Stimulated activated naive CD8-positive, alpha-beta T cell treated with anti-CD3 and anti-CD28 coated beads, Interleukin-15, Interleukin-2, amounts not matched to agents 100 ng/mL and 50 ng/mL, for 24 hours (primary cell): Measurements from ENCODE around the gene SHISA4.

ENCODE experiments used
- H3K27ac Mint-ChIP-seq: one replicate; pipeline ENCODE4 v1.8.0; 2021; ENCODE audit warnings: mild to moderate bottlenecking, mixed read lengths
- H3K27me3 Mint-ChIP-seq: one replicate; pipeline ENCODE4 v1.8.0; 2021; ENCODE audit warnings: mixed read lengths
- H3K36me3 Mint-ChIP-seq: one replicate; pipeline ENCODE4 v1.8.0; 2021; ENCODE audit warnings: low read depth, mixed read lengths
- H3K4me1 Mint-ChIP-seq: one replicate; pipeline ENCODE4 v1.8.0; 2021; ENCODE audit warnings: low read depth, mixed read lengths
- H3K4me3 Mint-ChIP-seq: one replicate; pipeline ENCODE4 v1.8.0; 2021; ENCODE audit warnings: mild to moderate bottlenecking, mixed read lengths
- H3K9me3 Mint-ChIP-seq: one replicate; pipeline ENCODE4 v1.8.0; 2021; ENCODE audit warnings: mixed read lengths

The SHISA4 gene

GRCh38 chr1:201861448-201861847 is 27.2 kb upstream of the SHISA4 start:
- no peak overlapping the region for H3K4me3 Mint-ChIP-seq
- H3K9me3 Mint-ChIP-seq = no peaks in the 10 kb centered on the region
- H3K27ac Mint-ChIP-seq = no peak overlapping the region
- no peaks in the 10 kb centered on the region for H3K27me3 Mint-ChIP-seq
- no peaks in the 10 kb centered on the region for H3K4me1 Mint-ChIP-seq
- H3K36me3 Mint-ChIP-seq = peaks cover 68% of the 10 kb centered on the region

GRCh38 chr1:201870397-201870796 is 18.3 kb upstream of the SHISA4 start:
- Mint-ChIP-seq H3K4me3 (no peak overlapping the region), H3K27ac (no peak overlapping the region), H3K4me1 (no peaks in the 10 kb centered on the region), H3K9me3 (no peaks in the 10 kb centered on the region), H3K36me3 (peaks cover 80% of the 10 kb centered on the region), H3K27me3 (no peaks in the 10 kb centered on the region)

GRCh38 chr1:201874672-201875071 is 14.0 kb upstream of the SHISA4 start:
- Mint-ChIP-seq H3K27ac (no peak overlapping the region), H3K4me3 (no peak overlapping the region), H3K27me3 (no peaks in the 10 kb centered on the region), H3K4me1 (no peaks in the 10 kb centered on the region), H3K9me3 (no peaks in the 10 kb centered on the region), H3K36me3 (peaks cover 77% of the 10 kb centered on the region)

GRCh38 chr1:201876148-201876818 is 12.4 kb upstream of the SHISA4 start:
- no peaks in the 10 kb centered on the region for H3K27me3 Mint-ChIP-seq
- H3K4me1 Mint-ChIP-seq = no peaks in the 10 kb centered on the region
- H3K9me3 Mint-ChIP-seq = no peaks in the 10 kb centered on the region
- H3K27ac Mint-ChIP-seq = no peak overlapping the region
- H3K36me3 Mint-ChIP-seq = peaks cover 64% of the 10 kb centered on the region
- no peak overlapping the region for H3K4me3 Mint-ChIP-seq

- H3K27me3 Mint-ChIP-seq = no peaks in the 10 kb centered on the region
- no peaks in the 10 kb centered on the region for H3K4me1 Mint-ChIP-seq
- no peak overlapping the region for H3K4me3 Mint-ChIP-seq
- no peaks in the 10 kb centered on the region for H3K9me3 Mint-ChIP-seq
- no peak overlapping the region for H3K27ac Mint-ChIP-seq
- peaks cover 47% of the 10 kb centered on the region for H3K36me3 Mint-ChIP-seq
Measured at GRCh38 chr1:201877877-201878401, 10.8 kb upstream of the SHISA4 start.

- Mint-ChIP-seq H3K36me3 (peaks cover 28% of the 10 kb centered on the region), H3K27ac (no peak overlapping the region), H3K27me3 (peaks cover 4% of the 10 kb centered on the region), H3K4me3 (no peak overlapping the region), H3K9me3 (no peaks in the 10 kb centered on the region), H3K4me1 (peaks cover 7% of the 10 kb centered on the region)
Measured at GRCh38 chr1:201880928-201881571, 7.6 kb upstream of the SHISA4 start.

GRCh38 chr1:201881617-201882016 is 7.1 kb upstream of the SHISA4 start:
- H3K36me3 Mint-ChIP-seq = peaks cover 24% of the 10 kb centered on the region
- H3K4me3 Mint-ChIP-seq = no peak overlapping the region
- H3K4me1 Mint-ChIP-seq = peaks cover 7% of the 10 kb centered on the region
- peak overlapping the region; percentile 51 for H3K27ac Mint-ChIP-seq
- no peaks in the 10 kb centered on the region for H3K9me3 Mint-ChIP-seq
- peaks cover 5% of the 10 kb centered on the region for H3K27me3 Mint-ChIP-seq

- Mint-ChIP-seq H3K4me1 (peaks cover 7% of the 10 kb centered on the region), H3K9me3 (no peaks in the 10 kb centered on the region), H3K27me3 (peaks cover 14% of the 10 kb centered on the region), H3K4me3 (no peak overlapping the region), H3K27ac (no peak overlapping the region), H3K36me3 (peaks cover 13% of the 10 kb centered on the region)
Measured at GRCh38 chr1:201882665-201883132, 6.0 kb upstream of the SHISA4 start.

GRCh38 chr1:201883266-201883665 is 5.4 kb upstream of the SHISA4 start:
- peaks cover 20% of the 10 kb centered on the region for H3K27me3 Mint-ChIP-seq
- H3K9me3 Mint-ChIP-seq = no peaks in the 10 kb centered on the region
- H3K36me3 Mint-ChIP-seq = peaks cover 10% of the 10 kb centered on the region
- H3K4me1 Mint-ChIP-seq = peaks cover 10% of the 10 kb centered on the region
- H3K27ac Mint-ChIP-seq = no peak overlapping the region
- H3K4me3 Mint-ChIP-seq = no peak overlapping the region

- Mint-ChIP-seq H3K4me1 (peaks cover 10% of the 10 kb centered on the region), H3K4me3 (no peak overlapping the region), H3K27ac (no peak overlapping the region), H3K9me3 (no peaks in the 10 kb centered on the region), H3K27me3 (peaks cover 20% of the 10 kb centered on the region), H3K36me3 (peaks cover 5% of the 10 kb centered on the region)
Measured at GRCh38 chr1:201883786-201884185, 4.9 kb upstream of the SHISA4 start.

- H3K27me3 Mint-ChIP-seq = peaks cover 22% of the 10 kb centered on the region
- peaks cover 12% of the 10 kb centered on the region for H3K4me1 Mint-ChIP-seq
- H3K9me3 Mint-ChIP-seq = no peaks in the 10 kb centered on the region
- no peak overlapping the region for H3K27ac Mint-ChIP-seq
- H3K4me3 Mint-ChIP-seq = no peak overlapping the region
- peaks cover 1% of the 10 kb centered on the region for H3K36me3 Mint-ChIP-seq
Measured at GRCh38 chr1:201884425-201884824, 4.3 kb upstream of the SHISA4 start.

- Mint-ChIP-seq H3K9me3 (no peaks in the 10 kb centered on the region), H3K27me3 (peaks cover 29% of the 10 kb centered on the region), H3K36me3 (no peaks in the 10 kb centered on the region), H3K4me3 (no peak overlapping the region), H3K27ac (no peak overlapping the region), H3K4me1 (peaks cover 14% of the 10 kb centered on the region)
Measured at GRCh38 chr1:201885531-201886075, 3.1 kb upstream of the SHISA4 start.

GRCh38 chr1:201886103-201886885 is 2.4 kb upstream of the SHISA4 start:
- Mint-ChIP-seq H3K27ac (no peak overlapping the region), H3K36me3 (no peaks in the 10 kb centered on the region), H3K27me3 (peaks cover 32% of the 10 kb centered on the region)

GRCh38 chr1:201887116-201887866 is 1.4 kb upstream of the SHISA4 start:
- Mint-ChIP-seq H3K27ac (no peak overlapping the region), H3K9me3 (no peaks in the 10 kb centered on the region), H3K4me1 (peaks cover 14% of the 10 kb centered on the region), H3K36me3 (no peaks in the 10 kb centered on the region), H3K4me3 (no peak overlapping the region), H3K27me3 (peaks cover 37% of the 10 kb centered on the region)

More at GRCh38 chr1:201886103-201886885, 2.4 kb upstream of the SHISA4 start:
- no peaks in the 10 kb centered on the region for H3K9me3 Mint-ChIP-seq
- peaks cover 14% of the 10 kb centered on the region for H3K4me1 Mint-ChIP-seq
- H3K4me3 Mint-ChIP-seq = no peak overlapping the region
